KMS-11 (cell line): ENCODE results near the gene FITM1.

Experiments
- H2AFZ ChIP-seq: fragments of 200-600 bp; sonication (generic); 2 replicates; pipeline ENCODE4 v1.6.1; 2016; ENCODE audit warnings: antibody characterized with exemption, mixed run types, low read depth
- H3K27ac ChIP-seq: fragments of 200-600 bp; sonication (generic); 2 replicates; pipeline ENCODE4 v1.6.1; 2016; ENCODE audit warnings: mild to moderate bottlenecking, mixed run types
- H3K27me3 ChIP-seq: fragments of 200-600 bp; sonication (generic); 2 replicates; pipeline ENCODE4 v1.6.1; 2017; ENCODE audit warnings: mild to moderate bottlenecking, low read depth, mixed run types, moderate library complexity; ENCODE audit not compliant: insufficient read depth
- H3K36me3 ChIP-seq: fragments of 200-600 bp; sonication (generic); 2 replicates; pipeline ENCODE4 v1.6.1; 2017; ENCODE audit warnings: mild to moderate bottlenecking, mixed run types; ENCODE audit not compliant: insufficient read depth
- H3K4me1 ChIP-seq: fragments of 200-600 bp; sonication (generic); 2 replicates; pipeline ENCODE4 v1.6.1; 2016; ENCODE audit warnings: mild to moderate bottlenecking, low read depth, mixed run types; ENCODE audit not compliant: poor library complexity, severe bottlenecking
- H3K4me2 ChIP-seq: fragments of 200-600 bp; sonication (generic); 2 replicates; pipeline ENCODE4 v1.7.0; 2016; ENCODE audit warnings: mild to moderate bottlenecking, mixed run types
- H3K4me3 ChIP-seq: fragments of 200-600 bp; sonication (generic); IDR thresholded peaks from 2 replicates; pipeline ENCODE4 v1.6.1; 2017; ENCODE audit warnings: low read depth, low read length, mixed read lengths; ENCODE audit not compliant: insufficient read depth
- H3K79me2 ChIP-seq: fragments of 200-600 bp; sonication (generic); 2 replicates; pipeline ENCODE4 v1.6.1; 2016; ENCODE audit warnings: low read depth, mixed run types; ENCODE audit not compliant: insufficient read depth
- H3K9ac ChIP-seq: fragments of 200-600 bp; sonication (generic); 2 replicates; pipeline ENCODE4 v1.6.1; 2016; ENCODE audit warnings: mild to moderate bottlenecking, mixed run types
- H4K20me1 ChIP-seq: fragments of 200-600 bp; sonication (generic); 2 replicates; pipeline ENCODE4 v1.6.1; 2016; ENCODE audit warnings: mild to moderate bottlenecking, mixed run types; ENCODE audit not compliant: insufficient read depth
- CTCF ChIP-seq: fragments of 200-600 bp; sonication (generic); conservative IDR thresholded peaks from 2 replicates; pipeline ENCODE4 v1.6.1; 2017; ENCODE audit warnings: low read depth, mild to moderate bottlenecking, antibody characterized with exemption, low read length, moderate library complexity, mixed read lengths

The FITM1 gene

DNA sequence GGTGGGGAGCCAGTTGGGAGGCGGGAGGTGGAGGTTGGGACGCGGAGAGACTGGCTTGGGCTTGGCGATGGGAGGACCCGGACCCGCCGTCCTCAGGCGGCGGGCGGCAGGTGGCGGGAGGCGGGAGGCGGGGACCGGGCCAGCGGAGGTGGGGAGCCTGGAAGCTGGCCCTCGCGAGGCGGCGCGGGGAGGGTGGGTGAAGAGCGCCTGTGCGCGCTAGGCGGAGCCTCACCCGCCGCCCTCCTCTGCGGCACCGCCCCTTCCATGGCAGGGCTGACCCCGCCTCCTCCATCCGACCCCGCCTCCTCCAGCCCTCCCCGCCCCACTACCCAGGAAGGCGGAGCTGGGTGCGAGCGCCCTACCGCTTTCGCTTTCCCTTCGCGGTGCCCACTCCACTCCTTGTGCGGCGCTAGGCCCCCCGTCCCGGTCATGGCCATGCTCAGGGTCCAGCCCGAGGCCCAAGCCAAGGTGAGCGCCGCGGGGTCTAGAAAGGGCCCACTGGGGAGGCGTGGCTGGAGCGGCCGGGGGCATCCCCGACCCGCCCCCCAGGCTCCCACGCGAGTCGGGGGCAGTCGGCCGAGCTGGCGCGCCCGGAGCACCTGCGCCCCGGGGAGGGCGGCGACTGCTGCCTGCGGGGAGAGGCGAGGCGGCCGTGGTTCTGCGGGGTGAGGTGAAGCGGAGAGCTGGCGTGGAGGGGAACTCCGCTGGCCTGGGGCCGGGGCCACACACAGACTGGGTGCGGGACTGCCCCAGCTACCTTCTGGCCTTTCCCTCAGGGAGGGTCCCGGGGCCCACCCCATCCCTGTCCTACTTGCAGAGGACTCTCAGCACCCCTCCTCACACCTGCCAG lies 5.6 kb downstream of the FITM1 start, which contains the start of gene PSME1:
PSME1 (plus strand) TSS at position 361 of the 850 bp plus-strand sequence; CDS start at position 430, 69 bp downstream.
- Histone ChIP-seq H3K79me2 (peaks cover 7% of the 10 kb centered on the region; the same call in 1 of the 2 replicates), H3K4me2 (peak within 1 kb of the TSS; percentile 68), H3K4me1 (peaks cover 15% of the 10 kb centered on the region), H3K36me3 (no peaks in the 10 kb centered on the region), H2AFZ (peak within 1 kb of the TSS; percentile 90; the same call in 1 of the 2 replicates), H3K4me3 (no peak within 1 kb of the TSS), H4K20me1 (no peaks in the 10 kb centered on the region), H3K27ac (peak within 1 kb of the TSS; percentile 39; the same call in 1 of the 2 replicates), H3K27me3 (no peaks in the 10 kb centered on the region), H3K9ac (peak within 1 kb of the TSS; percentile 79)
- no peak for TF ChIP-seq CTCF

GRCh38 chr14:24136684-24137528 lies 6.4 kb downstream of the FITM1 start:
- no peak overlapping the region for H3K4me3 ChIP-seq
- TF ChIP-seq CTCF: no peak
- no peak overlapping the region for H2AFZ ChIP-seq

DNA sequence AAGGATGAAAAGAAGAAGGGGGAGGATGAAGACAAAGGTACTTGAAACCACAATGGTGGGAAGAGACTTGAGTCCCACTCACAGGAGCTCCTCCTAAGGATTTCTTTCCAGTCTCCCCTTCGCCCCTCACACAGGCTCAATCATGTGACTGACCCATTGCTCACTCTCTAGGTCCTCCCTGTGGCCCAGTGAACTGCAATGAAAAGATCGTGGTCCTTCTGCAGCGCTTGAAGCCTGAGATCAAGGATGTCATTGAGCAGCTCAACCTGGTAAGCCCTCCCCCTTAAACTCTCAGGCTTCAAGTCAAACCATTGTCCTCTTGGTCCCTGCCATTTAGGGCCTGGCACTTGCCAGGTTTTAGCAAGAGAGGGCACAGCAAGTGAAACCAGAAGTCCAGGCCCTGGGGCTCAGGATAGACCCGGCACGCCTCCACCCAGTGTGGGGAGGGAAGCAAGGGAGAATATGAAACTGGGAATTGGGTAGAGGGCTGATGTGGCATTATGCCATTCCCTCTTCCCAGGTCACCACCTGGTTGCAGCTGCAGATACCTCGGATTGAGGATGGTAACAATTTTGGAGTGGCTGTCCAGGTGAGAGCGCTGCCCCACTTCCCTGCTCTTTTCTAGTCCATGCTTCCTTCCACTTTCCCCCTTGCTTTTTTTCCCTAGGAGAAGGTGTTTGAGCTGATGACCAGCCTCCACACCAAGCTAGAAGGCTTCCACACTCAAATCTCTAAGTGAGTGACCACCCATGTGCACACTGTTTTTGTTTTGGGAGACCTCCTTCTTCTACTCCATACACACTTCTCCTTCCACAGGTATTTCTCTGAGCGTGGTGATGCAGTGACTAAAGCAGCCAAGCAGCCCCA lies 7.3 kb downstream of the FITM1 start:
- Histone ChIP-seq H3K36me3 (no peaks in the 10 kb centered on the region), H3K4me3 (no peak overlapping the region), H3K9ac (no peak overlapping the region), H2AFZ (no peak overlapping the region), H3K79me2 (peaks cover 7% of the 10 kb centered on the region; the same call in 1 of the 2 replicates), H3K4me1 (peaks cover 17% of the 10 kb centered on the region), H4K20me1 (no peaks in the 10 kb centered on the region), H3K27ac (no peak overlapping the region), H3K4me2 (peak overlapping the region; percentile 40; the same call in 1 of the 2 replicates), H3K27me3 (no peaks in the 10 kb centered on the region)
- TF ChIP-seq CTCF: no peak

More at GRCh38 chr14:24136684-24137528, 6.4 kb downstream of the FITM1 start:
- Histone ChIP-seq H3K79me2 (peaks cover 7% of the 10 kb centered on the region; the same call in 1 of the 2 replicates), H3K27me3 (no peaks in the 10 kb centered on the region), H4K20me1 (no peaks in the 10 kb centered on the region), H3K4me1 (peaks cover 15% of the 10 kb centered on the region), H3K9ac (peak overlapping the region; percentile 79; the same call in 1 of the 2 replicates), H3K27ac (no peak overlapping the region), H3K4me2 (peak overlapping the region; percentile 40), H3K36me3 (no peaks in the 10 kb centered on the region)
